Aorta (tissue), 5 donors: ENCODE measurements around the gene HOXA4. TPM values are rescaled to one million over a fixed set of nuclear protein-coding genes. Genes with fewer than 3 reads are reported as not detected.
A peak's percentile ranks its signal among the peaks of the same experiment; 100 is the strongest.

Experiments used
- ATAC-seq: fragments of 200-7000 bp; cut with Tn5 transposase; one replicate; pipeline ENCODE4 v1.9.1; 2022; ENCODE audit warnings: moderate library complexity; ENCODE audit not compliant: low FRiP score
- DNase-seq, 2 donors: peaks; one replicate each; pipeline ENCODE4 v3.0.0-alpha.2; 2020
- H3K27ac ChIP-seq, 2 donors: one replicate each; pipeline ENCODE4 v1.5.1; 2013; ENCODE audit warnings: low read length in 2 of 2, mild to moderate bottlenecking in 2 of 2, moderate library complexity in 2 of 2, control low read depth in 1 of 2, inconsistent platforms in 1 of 2, low read depth in 1 of 2
- H3K27me3 ChIP-seq, 2 donors: one replicate each; pipeline ENCODE4 v1.6.1; 2013; ENCODE audit warnings: control low read depth in 1 of 2, low read length in 1 of 2, mild to moderate bottlenecking in 1 of 2, moderate library complexity in 1 of 2; ENCODE audit not compliant: insufficient read depth in 2 of 2, control insufficient read depth in 1 of 2
- H3K36me3 ChIP-seq, 2 donors: one replicate each; pipeline ENCODE4 v1.6.1; 2013; ENCODE audit warnings: control low read depth in 1 of 2, low read length in 1 of 2, mild to moderate bottlenecking in 1 of 2; ENCODE audit not compliant: insufficient read depth in 2 of 2, control insufficient read depth in 1 of 2
- H3K4me1 ChIP-seq, 2 donors: one replicate each; pipeline ENCODE4 v1.6.1; 2013; ENCODE audit warnings: low read length in 2 of 2, control low read depth in 1 of 2, mild to moderate bottlenecking in 1 of 2, moderate library complexity in 1 of 2; ENCODE audit not compliant: insufficient read depth in 2 of 2, control insufficient read depth in 1 of 2
- H3K4me3 ChIP-seq, 2 donors: one replicate each; pipeline ENCODE4 v1.5.1; 2013; ENCODE audit warnings: low read length in 2 of 2, control low read depth in 1 of 2, mild to moderate bottlenecking in 1 of 2
- H3K9me3 ChIP-seq: one replicate; pipeline ENCODE4 v1.6.1; 2013; ENCODE audit warnings: mild to moderate bottlenecking, low read length; ENCODE audit not compliant: control insufficient read depth
- WGBS, 2 donors: extraction: QIAGEN DNeasy Blood & Tissue Kit; methylation state at CpG; one replicate each; pipeline ENCODE4 v1.1.7; 2013; 5-methylcytosine and 5-hydroxymethylcytosine counted together
- intact Hi-C, 2 donors: fragments of 100-400 bp; cut with DNase I; formaldehyde crosslinking; loops; one replicate each; pipeline versions ENCODE4 v1.14.2 to v1.15.0; 2022
- polyA plus RNA-seq, 2 donors: library from polyadenylated mRNA; stranded (reverse); fragments of 200-250 nt; gene quantifications; one replicate each; pipeline ENCODE4 v1.2.3, GENCODE V29; 2013
- total RNA-seq, 2 donors: library from RNA; stranded (reverse); fragmentation: NEBNext Ultra II Directional; extraction: Animal tissue kit (Norgen Biotek cat#: 25700); gene quantifications; one replicate each; pipeline ENCODE4 v1.2.1, GENCODE V29; 2021
- donor health status: healthy with polysubstance abuse.
- donor health status: Bipolar disorder and iron deficiency.
- donor health status: DM: no; HTN: no; CAD: no.
- donor health status: DM: no; HTN: no; CAD: no.
- donor health status: DM: yes; HTN: yes; CAD: no.

HOXA4 gene
- total and polyA plus RNA-seq, 4 donors: 2.6 to 11.6 (median 7.9) TPM

DNA sequence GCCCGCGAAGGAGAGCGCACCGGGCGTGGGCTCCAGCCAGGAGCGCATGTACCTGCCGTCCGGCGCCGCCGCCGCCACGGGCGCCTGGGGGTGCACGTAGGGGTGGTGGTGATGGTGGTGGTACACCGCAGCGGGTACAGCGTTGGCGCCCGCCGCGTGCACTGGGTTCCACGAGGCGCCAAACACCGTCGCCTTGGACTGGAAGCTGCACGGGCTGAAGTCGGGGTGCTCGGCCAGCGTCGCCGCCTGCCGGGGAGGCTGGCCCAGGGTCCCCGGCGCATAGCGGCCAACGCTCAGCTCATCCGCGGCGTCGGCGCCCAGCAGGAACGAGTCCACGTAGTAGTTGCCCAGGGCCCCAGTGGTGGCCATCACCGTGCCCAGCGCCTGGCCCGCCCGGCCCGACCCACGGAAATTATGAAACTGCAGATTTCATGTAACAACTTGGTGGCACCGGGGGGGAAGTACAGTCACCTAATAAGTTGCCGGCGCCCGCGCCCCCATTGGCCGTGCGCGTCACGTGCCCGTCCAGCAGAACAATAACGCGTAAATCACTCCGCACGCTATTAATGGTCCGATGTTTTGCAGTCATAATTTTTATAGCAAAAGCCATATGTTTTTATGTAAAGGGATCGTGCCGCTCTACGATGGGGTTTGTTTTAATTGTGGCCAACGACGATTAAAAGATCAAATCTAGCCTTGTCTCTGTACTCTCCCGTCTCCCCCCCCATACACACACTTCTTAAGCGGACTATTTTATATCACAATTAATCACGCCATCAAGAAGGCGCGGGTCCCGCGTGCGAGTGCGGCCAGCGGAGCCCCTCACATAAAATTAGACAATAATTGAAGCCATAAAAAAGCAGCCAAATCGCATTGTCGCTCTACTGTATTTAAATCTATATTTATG is 34.8 kb upstream of the HOXA4 start, which contains the start of gene HOXA9:
HOXA9 (minus strand) TSS at position 449 of the 907 bp plus-strand sequence; CDS start at position 369, 80 bp downstream.
- no peaks in the 10 kb centered on the region for H3K4me1 ChIP-seq
- 7 to 9% methylated on average over 81 to 82 of the region's 82 CpGs for WGBS, 2 donors
- intact Hi-C loops: loop anchor here in 1 of 2 donors (10.0 kb wide), 1 partner anchor 961 kb away; the partner anchor contains the start of genes CBX3 and HNRNPA2B1
- ATAC-seq (peak; percentile 79), DNase-seq (peak; percentile 75 to 96)
- H3K4me3 ChIP-seq: no peak within 1 kb of the TSS
- no peaks in the 10 kb centered on the region for H3K36me3 ChIP-seq
- H3K27me3 ChIP-seq: no peaks in the 10 kb centered on the region
- H3K9me3 ChIP-seq: no peaks in the 10 kb centered on the region
- H3K27ac ChIP-seq: no peak within 1 kb of the TSS

DNA sequence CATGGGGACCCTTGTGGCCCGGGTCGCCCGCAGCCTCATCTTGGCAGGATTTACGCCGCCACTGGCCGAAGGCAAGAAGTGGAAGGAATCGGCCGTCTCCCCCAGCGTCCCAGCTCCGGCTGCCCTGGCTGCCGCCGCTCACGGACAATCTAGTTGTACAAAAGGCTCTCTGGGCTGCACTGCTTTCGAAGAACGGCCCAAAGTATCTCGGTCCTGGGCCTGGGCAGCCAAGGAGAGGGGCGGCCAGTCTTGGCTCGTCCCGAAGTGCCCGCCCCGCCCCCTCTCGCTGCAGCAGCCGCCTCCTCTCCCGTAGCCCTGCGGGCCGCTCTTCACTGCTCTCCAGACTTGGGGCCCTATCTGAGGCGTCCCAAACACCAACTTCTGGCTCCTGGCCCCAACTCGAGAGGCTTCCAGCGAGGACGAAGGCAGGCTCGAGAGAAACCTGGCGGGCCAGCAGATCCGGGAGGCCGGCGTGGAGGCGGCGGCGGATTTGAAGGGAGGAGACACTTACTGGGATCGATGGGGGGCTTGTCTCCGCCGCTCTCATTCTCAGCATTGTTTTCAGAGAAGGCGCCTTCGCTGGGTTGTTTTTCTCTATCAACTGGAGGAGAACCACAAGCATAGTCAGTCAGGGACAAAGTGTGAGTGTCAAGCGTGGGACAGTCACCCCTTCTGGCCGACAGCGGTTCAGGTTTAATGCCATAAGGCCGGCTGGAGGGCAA is 34.0 kb upstream of the HOXA4 start:
- H3K9me3 ChIP-seq: no peaks in the 10 kb centered on the region
- WGBS, 2 donors: 36 to 40% methylated on average over 47 of the region's 47 CpGs
- no peak overlapping the region for H3K4me3 ChIP-seq
- no peaks in the 10 kb centered on the region for H3K36me3 ChIP-seq
- H3K27me3 ChIP-seq: no peaks in the 10 kb centered on the region
- intact Hi-C loops: loop anchor here (5.0 to 10.0 kb wide), 3 partner anchors 482 to 960 kb away; partner anchors contain the start of genes CBX3 (in 1 of the 2) and HNRNPA2B1 (in 1 of the 2)
- ATAC-seq: peak; percentile 39
- H3K4me1 ChIP-seq: no peaks in the 10 kb centered on the region
- no peak overlapping the region for H3K27ac ChIP-seq
- peak; percentile 55 to 89 for DNase-seq

DNA sequence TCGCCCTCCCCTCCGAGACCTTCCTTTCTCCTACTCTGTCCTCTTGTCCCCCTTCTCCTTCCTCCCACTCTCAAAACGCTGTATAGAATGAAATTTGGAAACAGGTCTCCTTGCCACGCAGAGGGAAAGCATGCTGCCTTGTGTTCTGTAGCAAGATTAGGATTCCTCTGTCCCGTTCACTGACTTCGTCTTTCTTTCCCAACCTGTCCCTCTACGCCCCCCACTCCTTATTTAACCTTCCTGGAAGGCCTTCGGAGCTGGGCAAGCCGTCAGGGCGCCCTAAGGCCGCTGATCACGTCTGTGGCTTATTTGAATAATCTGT is 33.4 kb upstream of the HOXA4 start:
- Histone ChIP-seq H3K9me3 (no peaks in the 10 kb centered on the region), H3K27ac (no peak overlapping the region), H3K4me3 (no peak overlapping the region), H3K4me1 (no peaks in the 10 kb centered on the region), H3K36me3 (no peaks in the 10 kb centered on the region), H3K27me3 (no peaks in the 10 kb centered on the region)
- no peak for ATAC-seq
- 72 to 86% methylated on average over 12 of the region's 12 CpGs for WGBS, 2 donors
- no peak for DNase-seq
- intact Hi-C loops: loop anchor here (5.0 to 10.0 kb wide), 3 partner anchors 482 to 959 kb away; partner anchors contain the start of genes CBX3 (in 1 of the 2) and HNRNPA2B1 (in 1 of the 2)

DNA sequence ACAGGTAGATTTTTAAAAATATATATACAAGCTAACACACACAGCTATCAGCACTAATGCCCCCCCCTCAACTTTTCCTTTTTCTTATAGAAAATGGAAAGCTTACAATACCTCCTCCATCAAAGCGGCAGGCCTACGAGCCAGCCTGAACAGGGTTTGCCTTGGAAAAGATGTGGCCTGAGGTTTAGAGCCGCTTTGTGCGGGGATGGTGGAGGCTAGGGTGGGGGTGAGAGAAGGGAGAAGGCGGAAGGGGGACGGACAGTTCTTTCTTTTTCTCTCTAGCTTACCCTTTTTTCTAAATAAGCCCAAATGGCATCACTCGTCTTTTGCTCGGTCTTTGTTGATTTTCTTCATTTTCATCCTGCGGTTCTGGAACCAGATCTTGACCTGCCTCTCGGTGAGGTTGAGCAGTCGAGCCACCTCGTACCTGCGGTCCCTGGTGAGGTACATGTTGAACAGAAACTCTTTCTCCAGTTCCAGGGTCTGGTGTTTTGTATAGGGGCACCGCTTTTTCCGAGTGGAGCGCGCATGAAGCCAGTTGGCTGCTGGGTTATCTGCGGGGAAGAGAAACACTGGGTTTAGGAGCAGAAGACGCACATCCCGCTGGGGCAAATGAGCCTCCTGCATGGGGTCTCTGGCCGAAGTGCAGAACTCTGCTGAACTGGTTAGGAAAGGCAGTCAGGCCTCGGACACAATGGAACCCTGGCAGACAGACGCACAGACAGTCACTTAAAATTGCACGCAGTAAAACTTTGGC is 32.9 kb upstream of the HOXA4 start:
- intact Hi-C loops: loop anchor here (5.0 to 10.0 kb wide), 3 partner anchors 481 to 959 kb away; partner anchors contain the start of genes CBX3 (in 1 of the 2) and HNRNPA2B1 (in 1 of the 2)
- WGBS, 2 donors: 85 to 94% methylated on average over 24 of the region's 24 CpGs
- no peaks in the 10 kb centered on the region for H3K27me3 ChIP-seq

DNA sequence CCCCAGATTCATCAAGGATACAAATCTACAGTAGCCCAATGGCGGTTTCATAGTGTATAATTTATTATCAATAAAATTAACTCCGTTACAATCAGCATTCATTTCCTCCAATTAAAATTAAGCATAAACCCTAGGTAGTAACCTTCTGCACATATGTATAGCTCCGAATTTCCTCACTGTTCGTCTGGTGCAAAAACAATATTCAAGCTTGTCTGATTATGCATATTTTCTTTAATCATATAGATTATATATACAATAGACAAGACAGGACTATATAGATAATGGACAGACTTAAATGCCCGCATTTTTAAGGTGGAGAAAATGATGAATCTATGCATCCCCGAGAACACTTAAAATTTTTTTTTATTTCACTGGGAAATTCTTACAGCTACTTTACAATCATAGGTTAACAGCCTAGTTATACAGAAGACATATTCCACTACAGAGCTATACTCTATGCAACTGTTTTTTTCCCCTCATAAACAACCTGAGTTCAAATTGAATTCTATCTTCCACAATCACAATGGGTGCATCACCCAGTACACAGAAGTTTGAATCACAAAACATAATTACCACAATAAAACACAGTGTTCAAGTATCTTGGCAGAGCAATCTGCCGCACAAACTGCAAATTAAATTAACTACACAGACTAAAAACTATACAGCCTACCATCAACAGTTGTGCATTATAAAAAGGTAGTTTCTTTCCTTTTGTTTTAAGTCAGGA is 32.2 kb upstream of the HOXA4 start:
- H3K4me3 ChIP-seq: no peak overlapping the region
- DNase-seq: no peak
- intact Hi-C loops: loop anchor here (5.0 to 10.0 kb wide), 3 partner anchors 480 to 958 kb away; partner anchors contain the start of genes CBX3 (in 1 of the 2) and HNRNPA2B1 (in 1 of the 2)
- ATAC-seq: no peak
- H3K27ac ChIP-seq: no peak overlapping the region
- no peaks in the 10 kb centered on the region for H3K9me3 ChIP-seq
- no peaks in the 10 kb centered on the region for H3K27me3 ChIP-seq
- H3K36me3 ChIP-seq: no peaks in the 10 kb centered on the region
- WGBS, 2 donors: 87 to 95% methylated on average over 7 of the region's 7 CpGs
- no peaks in the 10 kb centered on the region for H3K4me1 ChIP-seq

More for the DNA sequence above, 32.9 kb upstream of the HOXA4 start:
- Histone ChIP-seq H3K27ac (no peak overlapping the region), H3K36me3 (no peaks in the 10 kb centered on the region), H3K4me1 (no peaks in the 10 kb centered on the region), H3K4me3 (no peak overlapping the region), H3K9me3 (no peaks in the 10 kb centered on the region)
- no peak for ATAC-seq
- DNase-seq: peak; percentile 15 to 66

DNA sequence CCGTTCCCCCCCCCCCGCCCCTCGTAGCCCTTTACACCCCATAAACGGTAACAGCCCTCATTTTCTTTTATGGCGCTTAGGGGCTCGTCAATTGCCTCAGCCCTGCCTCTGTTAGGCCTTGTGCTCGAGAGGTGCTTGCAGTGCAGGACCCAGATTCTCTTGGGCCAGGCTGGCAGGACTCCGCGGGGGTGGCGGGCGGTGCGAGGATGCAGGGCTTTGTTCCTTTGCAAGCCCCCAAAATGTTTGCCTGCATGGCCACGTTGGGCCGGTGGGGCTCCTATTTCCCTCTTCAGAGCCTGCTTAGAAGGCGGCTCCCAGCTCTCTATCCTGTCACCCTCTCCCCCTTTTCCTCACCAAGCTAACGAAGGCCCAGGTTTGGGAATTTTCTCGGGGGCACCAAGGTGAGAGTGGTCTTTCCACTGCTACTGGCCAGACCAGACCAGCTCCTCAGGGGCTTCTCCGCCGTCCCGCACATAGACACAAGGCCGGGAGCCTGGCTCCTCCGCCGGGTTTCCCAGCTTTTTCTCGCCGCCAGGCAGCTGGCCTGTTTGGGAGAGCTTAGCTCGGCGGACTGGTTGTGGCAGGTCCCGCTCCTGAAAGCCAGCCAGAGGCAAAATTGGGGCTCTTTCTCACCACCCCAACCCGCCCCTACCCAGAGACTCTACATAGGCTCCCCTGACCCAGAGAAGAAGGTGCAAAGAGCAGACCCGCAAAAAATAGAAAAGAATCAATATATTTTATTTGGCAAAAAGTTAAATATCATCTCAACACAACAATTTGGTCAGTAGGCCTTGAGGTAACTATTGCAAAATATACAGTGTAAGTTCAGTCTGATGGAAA is 31.4 kb upstream of the HOXA4 start:
- H3K27ac ChIP-seq: no peak overlapping the region

DNA sequence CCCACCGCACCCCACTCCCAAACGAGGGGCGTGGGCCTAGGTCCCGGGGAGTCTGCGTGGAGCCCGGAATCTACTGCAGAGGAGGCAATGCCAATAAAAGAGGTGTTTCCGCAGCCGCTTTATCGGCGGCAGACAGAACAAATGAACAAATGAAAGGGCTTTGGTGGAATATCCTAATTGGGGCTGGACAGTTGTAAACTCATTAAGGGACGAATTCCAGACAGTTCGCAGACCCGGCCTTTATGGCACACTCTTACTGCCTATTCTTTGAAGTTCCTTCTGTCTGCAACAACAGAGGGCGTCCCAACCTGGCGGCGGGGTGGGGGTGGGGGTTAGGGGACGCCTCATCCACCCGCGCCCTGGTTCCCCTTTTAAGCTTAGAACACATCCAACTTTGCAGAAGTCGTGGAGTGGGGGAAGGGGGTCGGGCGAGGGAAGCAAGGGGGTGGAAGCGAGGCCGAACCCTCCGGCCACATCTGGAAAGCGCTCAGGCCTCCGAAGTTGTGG is 30.7 kb upstream of the HOXA4 start:
- WGBS, 2 donors: 11 to 20% methylated on average over 19 to 27 of the region's 27 CpGs
- no peak for ATAC-seq

More for the DNA sequence above, 31.4 kb upstream of the HOXA4 start:
- ATAC-seq (no peak), DNase-seq (peak in 1 of 2 donors; percentile 78)
- Histone ChIP-seq H3K9me3 (no peaks in the 10 kb centered on the region), H3K4me1 (no peaks in the 10 kb centered on the region), H3K36me3 (no peaks in the 10 kb centered on the region), H3K27me3 (no peaks in the 10 kb centered on the region), H3K4me3 (no peak overlapping the region)
- 68 to 81% methylated on average over 26 to 30 of the region's 30 CpGs for WGBS, 2 donors
- intact Hi-C loops: loop anchor here (2.0 to 10.0 kb wide), 4 partner anchors 480 to 957 kb away; partner anchors contain the start of genes CBX3 (in 1 of the 2) and HNRNPA2B1 (in 1 of the 2)

More for the DNA sequence above, 30.7 kb upstream of the HOXA4 start:
- no peak overlapping the region for H3K27ac ChIP-seq
- peak in 1 of 2 donors; percentile 77 for DNase-seq
- no peaks in the 10 kb centered on the region for H3K9me3 ChIP-seq
- no peaks in the 10 kb centered on the region for H3K27me3 ChIP-seq
- intact Hi-C loops: loop anchor here (2.0 to 10.0 kb wide), 4 partner anchors 479 to 956 kb away; partner anchors contain the start of genes CBX3 (in 1 of the 2) and HNRNPA2B1 (in 1 of the 2)
- H3K4me1 ChIP-seq: no peaks in the 10 kb centered on the region
- H3K4me3 ChIP-seq: no peak overlapping the region
- no peaks in the 10 kb centered on the region for H3K36me3 ChIP-seq
